ENCODE data around the gene ROMO1.
A peak's percentile ranks its signal among the peaks of the same experiment; 100 is the strongest.
"Not testable (repeated sequence)": the region's sequence is repeated elsewhere in the genome, so short reads cannot be mapped to it uniquely, and the experiment has no call there.

ROMO1 gene

DNA sequence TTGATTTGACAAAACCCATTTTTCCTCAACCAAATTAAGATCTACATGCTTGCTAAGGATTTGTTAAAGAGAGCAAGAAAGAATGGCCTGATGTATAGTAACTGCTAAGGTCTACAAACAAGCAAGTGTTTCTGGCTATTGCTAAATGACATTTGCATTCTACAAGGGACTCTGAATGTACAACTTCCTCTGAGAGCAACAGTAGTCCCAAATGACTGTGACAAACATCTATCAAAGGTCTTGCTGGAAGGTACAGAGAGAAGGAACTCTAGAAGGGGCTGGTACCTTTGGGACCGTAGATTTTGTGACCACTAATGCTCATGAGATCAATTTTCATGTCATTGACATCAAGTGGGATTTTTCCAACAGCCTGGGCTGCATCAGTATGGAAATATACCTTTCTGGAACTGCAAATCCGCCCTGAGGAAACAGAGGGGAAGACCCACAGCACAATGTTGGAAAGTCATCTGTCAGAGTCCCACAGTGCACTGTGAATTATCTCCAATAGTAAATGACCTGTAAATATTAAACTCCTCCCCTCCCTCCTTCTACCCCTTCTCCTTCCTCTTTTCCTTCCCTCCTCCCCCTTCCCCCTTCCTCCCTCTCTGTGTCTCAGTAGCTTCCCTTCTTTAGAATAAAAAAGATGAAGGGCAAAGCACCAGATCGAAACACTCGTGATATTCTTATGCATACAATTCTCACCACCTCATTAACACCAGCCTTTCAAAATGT, 18.6 kb upstream of the ROMO1 start:
- no peak for DNase-seq

DNA sequence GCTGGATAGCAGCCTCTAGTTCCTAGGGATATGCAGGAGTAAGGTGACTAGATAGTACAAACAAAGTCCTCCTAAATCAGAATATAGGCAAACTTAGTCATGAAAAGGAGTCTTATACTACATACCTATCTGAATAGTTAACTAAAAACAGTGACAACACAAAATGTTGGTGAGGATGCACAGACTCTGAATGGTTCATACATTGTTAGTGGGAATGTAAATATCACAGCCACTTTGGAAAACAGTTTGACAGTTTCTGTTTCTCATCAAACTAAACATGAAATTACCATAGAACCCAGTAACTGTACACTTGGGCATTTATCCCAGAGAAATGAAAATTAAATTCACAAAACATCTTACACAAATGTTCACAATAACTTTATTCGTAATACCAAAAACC, 17.2 kb upstream of the ROMO1 start:
- no peak for DNase-seq

DNA sequence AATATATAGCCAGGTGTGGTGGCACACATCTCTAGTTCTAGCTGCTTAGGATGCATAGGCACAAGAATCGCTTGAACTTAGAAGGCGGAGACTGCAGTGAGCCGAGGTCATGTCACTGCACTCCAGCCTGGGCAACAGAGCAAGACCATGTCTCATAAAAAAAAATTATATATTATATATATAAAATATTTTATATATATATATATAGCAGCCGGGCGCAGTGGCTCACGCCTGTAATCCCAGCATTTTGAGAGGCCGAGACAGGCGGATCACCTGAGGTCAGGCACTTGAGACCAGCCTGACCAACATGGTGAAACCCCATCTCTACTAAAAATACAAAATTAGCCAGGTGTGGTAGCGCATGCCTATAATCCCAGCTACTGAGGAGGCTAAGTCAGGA, 13.8 kb upstream of the ROMO1 start:
- DNase-seq: not testable (repeated sequence)

DNA sequence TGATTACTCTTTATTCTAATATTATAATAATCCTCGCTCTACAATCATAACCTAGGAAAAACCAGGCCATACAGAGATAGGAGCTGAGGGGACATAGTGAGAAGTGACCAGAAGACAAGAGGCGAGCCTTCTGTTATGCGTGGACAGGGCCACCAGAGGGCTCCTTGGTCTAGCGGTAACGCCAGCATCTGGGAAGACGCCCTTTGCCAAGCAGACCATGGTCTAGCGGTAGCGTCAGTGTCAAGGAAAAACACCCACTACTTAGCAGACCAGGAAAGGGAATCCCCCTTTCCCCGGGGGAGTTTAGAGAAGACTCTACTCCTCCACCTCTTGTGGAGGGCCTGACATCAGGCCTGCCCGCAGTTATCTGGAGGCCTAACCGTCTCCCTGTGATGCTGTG, 12.3 kb upstream of the ROMO1 start:
- DNase-seq: peak in 1 of 58 donors; percentile 20

DNA sequence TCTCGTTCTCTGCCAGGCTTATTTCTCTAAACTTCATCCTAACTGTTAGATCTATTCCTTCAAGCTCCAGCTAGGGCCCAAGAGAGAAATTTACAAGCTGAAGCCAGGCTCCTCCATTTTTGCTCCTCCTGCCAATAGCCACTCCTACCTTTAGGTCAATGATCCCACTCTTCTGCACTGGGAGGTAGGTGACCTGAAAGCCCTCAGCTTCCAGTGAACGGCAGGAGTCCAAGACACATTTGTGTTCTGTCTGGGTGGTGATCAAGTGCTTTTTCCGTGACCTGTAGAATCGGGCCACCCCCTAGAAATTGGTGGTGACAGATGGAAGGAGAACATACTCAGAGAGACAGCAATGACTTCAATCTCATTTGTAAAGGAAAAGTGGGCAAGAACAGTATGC, 8.9 kb upstream of the ROMO1 start:
- DNase-seq: no peak

DNA sequence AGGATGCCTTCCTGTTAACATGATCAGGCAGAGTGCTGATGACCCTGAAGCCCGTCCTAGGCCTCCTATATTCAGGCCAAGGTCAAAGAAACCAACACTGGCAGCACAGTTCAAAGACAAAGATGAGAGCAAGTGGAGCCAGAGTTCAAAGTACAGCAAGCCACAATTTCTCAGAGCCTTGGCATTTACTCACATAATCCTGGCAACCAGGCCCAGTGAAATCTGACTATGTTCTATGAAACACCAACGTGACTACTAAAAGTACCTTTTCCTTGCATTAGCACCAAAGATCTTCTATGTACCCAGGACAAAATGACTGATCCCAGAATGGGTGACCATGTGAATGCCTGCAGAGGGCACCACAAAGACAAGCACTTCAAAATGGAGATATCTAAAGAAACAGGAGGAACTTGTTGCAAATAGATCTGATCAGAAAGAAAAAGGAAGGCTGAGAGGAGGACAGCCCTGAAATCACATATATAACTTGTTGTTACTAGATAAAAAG, 3.9 kb upstream of the ROMO1 start:
- DNase-seq: no peak

DNA sequence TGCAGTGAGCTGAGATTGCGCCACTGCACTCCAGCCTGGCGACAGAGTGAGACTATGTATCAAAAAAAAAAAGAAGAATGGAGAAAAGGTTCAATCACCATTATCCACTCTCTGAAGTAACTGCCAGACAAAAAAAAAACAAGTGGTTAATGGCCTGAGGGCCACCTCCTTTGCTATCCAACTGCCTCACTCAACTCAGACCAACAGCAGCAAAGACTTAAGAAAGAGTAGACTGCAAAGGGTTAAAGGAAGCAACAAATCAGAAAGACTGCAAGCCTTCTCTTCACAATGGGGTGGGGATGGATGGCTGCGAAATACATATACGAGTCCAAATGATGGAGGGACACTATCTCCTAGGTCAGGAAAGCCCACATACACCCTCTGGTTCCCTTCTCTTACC, 3.2 kb upstream of the ROMO1 start:
- no peak for DNase-seq

DNA sequence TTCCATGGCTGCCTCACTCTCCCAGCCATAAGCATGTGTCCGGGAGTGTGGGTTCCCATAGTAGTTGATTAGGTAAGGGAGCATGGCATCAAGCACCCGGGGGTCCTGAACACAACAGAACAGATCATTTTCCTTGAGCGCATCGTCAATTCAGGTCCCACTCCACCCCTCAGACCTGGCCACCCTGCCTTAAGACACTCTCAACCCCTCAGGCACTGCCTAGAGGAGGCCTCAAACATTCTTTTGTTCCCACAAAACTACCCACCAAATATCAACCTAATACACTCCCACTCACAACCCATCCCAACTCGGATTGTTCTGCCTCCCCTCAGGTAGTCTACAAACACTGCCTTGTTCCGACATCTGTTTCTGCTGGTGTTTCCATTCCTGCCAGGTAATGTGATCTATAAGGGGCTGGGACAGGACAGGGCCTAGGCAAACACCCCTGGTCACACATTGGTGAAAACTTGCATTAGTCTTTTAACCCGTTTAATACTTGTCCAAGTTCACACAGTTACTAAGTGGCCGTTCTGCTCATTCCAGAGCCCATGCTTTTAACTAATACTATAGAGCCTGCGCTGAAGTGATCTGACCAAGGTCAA, 1.4 kb upstream of the ROMO1 start:
- no peak for DNase-seq

DNA sequence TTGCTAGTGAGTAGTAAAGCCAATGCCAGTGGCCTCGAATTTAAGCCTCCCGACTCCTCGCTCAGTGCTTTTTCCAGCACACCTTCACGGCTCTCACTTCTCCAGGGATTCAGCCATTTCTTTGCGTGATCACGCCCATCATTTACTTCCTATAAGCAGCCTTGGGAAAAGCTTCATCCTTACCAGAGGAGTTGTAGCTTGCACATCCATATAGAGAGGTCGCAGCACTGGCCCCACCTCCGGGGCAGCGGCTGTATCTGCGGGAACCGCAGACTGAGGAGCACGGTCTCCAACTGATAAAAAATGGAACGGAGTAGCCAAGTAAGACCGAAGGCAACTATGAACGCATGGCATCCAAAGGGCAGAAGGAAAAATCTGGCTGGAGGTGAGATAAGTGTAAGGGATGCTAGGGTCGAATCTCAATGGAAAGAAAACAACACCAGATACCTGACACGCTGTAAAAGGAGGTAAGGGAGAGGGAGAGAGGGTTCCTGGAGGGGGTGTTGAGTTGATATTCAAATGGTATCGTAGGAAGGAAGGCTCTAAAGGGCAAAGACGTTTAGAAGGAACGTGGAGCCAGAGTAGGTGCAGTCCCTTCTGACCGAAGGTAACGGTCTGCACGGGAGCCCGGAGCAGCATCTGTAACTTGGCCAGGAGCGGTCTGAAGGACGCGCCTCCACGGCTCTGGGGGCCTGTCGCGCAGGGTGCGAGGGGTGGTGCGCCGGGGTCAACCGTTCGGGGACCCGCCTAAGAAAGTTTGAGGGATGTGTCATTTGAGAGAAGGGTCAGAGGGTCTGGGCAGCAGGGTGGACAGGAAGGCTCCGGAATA, 693 bp upstream of the ROMO1 start:
- DNase-seq: peak in 5 of 58 donors; percentile 10 to 57 (median 41)

DNA sequence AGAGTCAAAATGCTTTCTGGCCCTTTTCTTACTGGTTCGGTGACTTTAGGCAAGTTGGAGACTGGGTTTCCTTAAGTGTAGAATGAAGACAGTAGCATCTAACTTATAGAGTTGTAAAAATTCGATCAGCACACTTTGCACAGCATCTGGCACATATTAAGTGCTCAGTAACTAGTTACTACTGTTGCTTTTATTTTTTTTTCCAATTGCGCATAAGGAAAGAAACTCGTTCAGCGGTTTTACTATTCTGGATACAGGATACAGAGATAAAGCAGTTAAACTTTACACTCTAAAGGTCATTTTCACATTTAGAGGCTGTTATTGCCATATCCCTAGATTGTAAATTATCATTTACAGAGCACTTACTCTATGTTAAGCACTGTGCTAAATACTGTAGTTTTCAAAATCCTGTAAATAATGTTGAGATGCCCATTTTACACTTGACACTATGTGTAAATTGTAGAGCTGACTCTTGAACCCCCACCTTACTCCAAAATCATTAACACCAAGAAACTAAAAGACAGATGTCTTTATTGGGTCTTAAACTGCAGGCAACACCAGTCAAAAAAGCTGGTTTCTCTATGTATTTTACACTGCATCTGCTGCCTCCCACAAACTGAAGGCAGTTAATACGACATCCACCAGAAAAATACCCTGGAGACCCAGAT, 886 bp downstream of the ROMO1 start:
- DNase-seq: no peak

DNA sequence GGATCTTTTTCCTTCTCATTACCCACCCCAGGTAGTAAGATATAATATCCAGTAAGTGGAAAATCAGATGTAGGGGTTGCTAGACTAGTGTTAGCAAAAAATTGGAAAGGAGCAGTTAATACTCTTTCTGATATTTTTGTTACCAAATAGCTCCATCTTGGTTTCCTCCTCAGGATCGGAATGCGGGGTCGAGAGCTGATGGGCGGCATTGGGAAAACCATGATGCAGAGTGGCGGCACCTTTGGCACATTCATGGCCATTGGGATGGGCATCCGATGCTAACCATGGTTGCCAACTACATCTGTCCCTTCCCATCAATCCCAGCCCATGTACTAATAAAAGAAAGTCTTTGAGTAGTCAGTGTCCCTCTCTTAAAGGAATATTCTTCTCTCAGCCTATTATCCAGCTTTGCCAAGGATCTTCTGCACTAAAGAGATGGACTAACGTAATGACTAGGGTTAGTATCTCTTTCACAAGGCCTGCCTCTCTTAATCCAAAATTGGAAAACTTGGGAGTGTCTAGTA, 1.5 kb downstream of the ROMO1 start:
- DNase-seq: no peak

DNA sequence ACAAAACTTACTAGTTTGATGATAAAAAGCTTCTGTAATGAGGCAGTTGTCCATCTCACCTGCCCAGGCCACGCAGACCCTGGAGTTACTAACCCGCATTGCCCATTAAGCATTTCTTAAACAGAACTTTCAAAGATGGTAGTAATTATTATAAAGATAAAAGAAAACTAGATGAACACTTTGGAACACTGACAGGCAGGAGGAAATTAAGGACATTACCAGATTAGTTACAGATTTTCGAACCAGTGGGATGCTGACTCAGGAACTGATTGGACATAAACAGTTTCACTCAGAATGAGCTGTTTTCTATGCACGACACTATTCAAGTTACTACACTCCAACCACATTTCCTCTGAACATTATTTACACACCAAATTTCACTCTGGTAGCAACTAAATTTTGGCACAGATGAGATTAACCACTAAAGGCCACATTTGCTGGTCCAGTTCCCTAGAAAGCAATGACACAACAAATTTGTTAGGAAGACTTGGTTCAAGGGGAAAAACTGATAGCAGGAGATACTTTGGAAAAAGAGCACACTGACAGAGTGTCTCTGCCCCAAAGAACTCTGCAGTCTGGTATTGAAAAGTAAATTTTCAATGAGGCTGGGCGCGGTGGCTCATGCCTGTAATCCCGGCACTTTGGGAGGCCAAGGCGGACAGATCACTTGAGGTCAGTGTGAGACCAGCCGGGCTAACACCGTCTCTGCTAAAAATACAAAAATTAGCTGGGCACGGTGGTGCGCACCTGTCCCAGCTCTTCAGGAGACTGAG, 3.0 kb downstream of the ROMO1 start:
- no peak for DNase-seq

DNA sequence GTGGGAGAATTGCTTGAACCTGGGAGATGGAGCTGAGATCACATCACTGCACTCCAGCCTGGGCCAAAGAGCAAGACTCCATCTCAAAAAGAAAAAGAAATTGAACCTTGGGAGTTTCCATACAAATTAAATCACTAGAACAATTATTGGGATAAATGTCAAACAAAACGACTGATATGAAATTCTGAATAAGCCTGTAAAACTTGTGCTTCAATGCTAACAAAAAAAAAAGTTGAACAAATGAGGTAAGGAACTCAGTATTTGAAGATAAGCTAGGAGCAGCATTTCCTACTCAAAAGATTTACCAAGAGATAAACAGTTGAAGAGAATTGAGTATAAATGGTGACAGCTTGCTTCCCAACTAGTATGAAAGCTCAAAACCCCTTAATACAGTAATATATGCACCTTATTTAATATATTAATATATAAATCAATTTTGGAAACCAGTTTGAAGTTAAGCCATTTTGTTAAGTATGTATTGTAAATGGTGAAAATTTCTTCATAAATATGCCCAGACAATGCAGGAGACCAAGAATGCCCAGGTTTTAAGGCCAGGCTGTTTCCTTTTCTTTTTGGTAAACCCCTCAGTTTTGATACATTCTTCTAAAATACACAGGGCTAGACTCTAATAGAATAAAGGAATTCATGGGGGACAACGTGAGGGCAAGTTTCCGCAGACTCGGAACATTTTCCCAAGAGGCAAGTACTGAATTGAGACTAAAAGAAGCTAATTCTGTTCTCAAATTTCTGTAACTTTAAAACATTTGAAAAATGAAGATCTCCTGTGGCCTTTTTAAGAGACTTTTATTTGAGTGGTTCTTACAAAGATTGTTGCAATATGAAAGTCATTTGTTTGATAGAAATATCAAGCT, 3.9 kb downstream of the ROMO1 start:
- no peak for DNase-seq

DNA sequence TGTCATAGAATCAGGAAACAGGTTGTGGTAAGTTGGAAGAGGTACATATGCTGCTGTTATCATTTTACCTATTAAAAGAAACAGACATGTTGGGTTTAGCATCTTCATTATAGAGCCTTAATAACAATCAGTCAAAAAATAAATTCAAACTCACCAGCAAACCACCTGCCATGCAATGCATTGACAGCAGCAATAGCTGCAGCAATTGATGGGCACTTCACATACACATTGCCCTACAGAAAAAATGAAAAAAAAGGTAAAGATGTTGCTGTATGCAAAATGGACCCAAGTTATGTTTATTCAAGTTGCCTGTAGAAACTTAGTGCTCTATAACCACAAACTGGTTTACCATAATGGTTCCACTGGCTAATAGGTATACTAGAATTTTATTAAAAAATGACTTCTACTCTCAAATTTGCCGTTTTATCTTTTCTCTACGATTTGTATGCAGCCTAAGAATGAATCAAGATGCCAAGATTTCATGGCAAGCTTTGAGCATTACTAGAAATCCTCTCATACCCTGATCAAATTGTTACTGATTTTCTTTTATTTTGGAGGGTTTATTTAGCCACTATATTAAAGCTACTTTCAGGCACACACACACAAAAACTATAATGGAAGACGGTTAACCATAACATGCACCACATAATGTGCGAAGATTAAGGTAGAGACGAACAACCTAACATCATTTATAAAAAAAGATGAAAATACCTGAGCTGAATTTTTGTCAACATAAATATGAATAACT, 5.5 kb downstream of the ROMO1 start:
- DNase-seq: no peak

DNA sequence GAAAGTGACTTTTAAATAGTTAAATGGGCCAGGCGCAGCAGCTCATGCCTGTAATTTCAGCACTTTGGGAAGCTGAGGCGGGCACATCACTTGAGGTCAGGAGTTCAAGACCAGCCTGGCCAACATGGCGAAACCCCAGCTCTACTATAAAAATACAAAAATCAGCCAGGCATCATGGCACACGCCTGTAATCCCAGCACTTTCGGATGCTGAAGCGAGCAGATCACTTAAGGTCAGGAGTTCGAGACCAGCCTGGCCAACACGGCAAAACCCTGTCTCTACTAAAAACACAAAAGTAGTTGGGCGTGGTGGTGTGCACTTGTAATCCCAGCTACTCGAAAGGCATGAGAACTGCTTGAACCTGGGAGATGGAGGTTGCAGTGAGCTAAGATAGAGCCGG, 6.7 kb downstream of the ROMO1 start:
- not testable (repeated sequence) for DNase-seq

DNA sequence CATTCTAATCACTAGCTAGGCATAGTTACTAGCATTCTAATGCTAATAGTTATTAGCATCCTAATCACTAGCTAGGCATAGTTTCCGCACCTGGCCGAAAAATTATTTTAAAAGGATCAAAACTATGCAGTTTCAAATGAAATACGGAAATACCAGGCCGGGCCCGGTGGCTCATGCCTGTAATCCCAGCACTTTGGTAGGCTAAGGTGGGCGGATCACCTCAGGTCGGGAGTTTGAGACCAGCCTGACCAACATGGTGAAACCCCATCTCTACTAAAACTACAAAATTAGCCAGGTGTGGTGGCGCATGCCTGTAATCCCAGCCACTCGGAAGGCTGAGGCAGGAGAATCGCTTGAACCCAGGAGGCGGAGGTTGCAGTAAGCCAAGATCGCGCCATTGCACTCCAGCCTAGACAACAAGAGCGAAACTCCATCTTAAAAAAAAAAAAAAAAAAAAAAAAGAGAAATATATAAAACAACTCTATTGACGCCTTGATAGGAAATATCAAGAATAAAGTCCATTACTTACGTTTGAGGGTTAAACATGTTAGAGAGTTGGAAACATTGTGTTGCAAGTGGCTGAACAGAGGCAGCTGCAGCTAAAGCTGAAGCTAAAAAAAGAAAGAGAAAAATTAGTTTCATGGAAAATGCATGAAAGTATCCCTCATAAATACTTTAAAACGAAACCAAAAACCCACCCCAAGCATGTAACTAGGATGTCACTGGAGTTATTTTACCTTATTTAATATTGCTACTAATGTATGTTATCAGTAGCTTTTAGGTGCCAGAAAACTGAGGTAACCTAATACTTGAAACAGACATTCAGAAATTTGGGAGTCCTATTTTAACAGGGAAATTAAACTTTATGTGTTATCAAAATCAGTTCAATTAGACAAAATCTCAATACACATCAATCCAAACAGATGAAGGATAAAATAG, 7.7 kb downstream of the ROMO1 start:
- DNase-seq: not testable (repeated sequence)

DNA sequence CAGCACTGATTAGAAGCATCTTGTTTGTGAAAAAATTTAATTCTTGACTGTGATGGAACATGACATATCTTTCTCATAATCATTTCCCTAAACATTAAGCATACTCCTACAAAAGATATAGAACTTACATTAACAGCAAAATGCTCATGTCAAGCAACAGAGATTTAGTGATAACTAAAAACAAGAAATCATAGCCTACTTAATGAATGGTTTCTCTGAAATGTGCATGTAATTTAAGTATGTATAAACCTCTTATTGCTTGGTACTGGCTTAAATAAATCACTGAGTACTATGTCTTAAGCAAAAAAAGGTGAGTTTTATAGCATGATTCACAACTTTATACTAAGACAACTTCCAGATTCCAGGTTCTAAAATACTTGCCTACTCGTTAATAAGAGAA, 9.3 kb downstream of the ROMO1 start:
- DNase-seq: no peak

DNA sequence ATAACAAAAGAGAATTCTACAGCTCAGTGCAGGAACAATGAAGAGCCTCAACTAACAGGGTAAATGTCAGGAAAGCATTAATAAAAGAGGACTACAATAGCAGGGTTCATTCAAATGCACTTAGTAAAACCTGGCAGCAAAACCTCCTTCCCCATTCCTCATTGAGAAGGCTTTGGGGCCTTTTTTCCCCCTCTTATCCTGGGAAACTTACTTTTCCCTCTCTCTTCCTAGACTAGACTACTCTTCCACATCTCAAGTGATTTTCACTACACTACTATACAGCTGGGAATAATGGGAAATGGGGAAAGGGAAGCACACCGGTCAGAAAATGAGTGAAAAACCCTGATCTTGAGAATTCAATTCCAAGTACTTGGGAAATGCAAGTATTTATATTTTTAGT, 10.1 kb downstream of the ROMO1 start:
- no peak for DNase-seq

Measured in anterior cingulate cortex (tissue), 58 donors.